ENCODE data around the gene PRRG3.
"Not testable (repeated sequence)": the region's sequence is repeated elsewhere in the genome, so short reads cannot be mapped to it uniquely, and the experiment has no call there.

The PRRG3 gene

DNA sequence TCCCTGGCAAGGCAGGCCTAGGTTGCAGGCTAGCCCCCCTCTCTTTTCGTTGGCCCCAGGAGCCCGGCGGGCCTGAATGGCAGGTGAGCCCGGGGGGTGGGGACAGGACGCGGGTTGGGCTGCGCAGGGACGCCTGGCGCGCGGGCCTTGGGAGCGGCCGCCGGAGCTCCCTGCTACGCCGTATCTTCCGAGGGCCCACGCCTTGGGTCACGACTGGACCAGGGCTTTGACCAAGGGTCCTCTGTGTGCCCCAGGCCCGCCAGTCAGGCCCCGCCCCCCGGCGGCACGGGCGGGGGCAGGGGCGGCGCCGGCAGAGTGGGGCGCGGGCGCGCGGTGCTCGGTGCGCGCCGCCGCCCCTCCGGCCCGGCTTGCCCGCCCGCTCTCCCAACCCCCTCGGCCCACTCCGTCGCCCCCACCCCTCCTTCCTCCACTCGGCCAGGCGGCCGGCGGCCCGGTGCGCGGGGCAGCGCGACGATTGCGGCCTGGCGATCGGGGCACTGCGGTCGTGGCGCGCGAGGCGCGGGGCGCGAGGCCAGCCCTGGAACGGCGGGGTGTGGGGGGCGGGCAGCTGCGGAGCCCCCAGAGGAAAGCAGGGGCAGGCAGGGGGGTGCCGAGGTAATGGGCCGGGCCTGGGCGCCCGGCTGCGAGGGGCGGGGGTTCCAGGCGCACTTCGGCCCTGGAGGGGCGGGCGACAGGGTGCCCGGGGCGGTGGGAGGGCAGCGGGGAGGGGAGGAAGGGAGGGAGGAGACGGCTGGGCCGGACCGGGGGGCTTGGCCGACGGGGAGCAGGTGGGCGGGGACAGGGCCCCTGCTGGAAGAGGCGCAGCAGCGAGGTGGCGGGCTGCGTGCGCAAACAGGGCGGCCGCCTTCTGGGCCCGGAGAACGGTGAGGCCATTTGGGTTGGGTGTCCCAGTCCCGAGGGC is at the start of gene PRRG3:
TSS of gene PRRG3 (plus strand) at position 798 of the 922 bp plus-strand sequence. CDS start 3,357 bp downstream, outside the sequence.
- no peak for DNase-seq

DNA sequence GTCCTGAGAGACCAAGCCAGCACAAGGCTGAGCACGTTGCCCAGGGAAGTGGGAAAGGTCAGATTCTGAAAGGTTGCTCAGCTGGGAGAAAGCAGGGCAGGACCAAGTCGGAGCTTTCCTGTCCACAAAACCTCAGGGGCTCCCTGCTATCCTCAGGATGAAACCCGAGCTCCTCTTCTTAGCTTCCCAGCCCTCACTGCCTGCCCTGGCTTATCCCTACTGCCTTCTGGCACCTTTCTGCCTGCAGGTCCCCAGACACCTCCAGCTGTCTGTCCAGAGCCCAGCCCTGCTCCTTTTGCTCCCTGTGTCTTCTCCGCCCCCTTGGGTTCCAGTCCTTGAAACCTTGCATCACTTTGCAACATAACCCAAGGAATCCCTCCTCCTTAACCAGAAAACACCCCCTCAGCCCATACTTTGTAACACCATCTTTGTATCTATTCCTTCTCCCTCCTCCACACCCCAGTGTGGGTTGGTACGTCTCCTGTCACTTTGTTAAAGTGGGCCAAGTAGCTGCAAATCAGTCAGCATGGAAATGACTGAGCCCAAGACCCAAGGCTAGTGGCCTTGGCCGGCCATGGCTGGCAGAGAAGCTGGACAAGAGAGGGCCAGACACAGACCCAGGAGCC is 20.0 kb upstream of the PRRG3 start:
- no peak for DNase-seq

DNA sequence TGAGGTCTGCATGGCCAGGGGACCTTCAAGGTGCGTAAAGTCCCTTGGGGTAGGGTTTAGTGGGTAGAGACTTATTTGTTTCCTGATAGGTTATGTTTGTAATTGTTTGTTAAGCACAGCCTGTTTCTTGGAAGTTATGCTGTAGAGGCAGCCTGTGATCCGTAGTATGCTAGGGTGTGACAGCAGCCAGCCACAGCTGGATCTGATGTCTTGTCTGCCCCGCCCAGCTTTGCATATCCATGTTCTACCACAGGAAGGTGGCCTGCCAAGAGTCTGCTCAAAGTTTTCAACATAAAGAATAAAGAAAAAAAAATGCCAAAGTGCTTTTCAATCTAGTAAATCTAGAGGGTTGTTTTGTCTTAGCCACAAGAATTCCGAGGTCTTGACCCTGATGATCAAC is 19.1 kb upstream of the PRRG3 start:
- no peak for DNase-seq

DNA sequence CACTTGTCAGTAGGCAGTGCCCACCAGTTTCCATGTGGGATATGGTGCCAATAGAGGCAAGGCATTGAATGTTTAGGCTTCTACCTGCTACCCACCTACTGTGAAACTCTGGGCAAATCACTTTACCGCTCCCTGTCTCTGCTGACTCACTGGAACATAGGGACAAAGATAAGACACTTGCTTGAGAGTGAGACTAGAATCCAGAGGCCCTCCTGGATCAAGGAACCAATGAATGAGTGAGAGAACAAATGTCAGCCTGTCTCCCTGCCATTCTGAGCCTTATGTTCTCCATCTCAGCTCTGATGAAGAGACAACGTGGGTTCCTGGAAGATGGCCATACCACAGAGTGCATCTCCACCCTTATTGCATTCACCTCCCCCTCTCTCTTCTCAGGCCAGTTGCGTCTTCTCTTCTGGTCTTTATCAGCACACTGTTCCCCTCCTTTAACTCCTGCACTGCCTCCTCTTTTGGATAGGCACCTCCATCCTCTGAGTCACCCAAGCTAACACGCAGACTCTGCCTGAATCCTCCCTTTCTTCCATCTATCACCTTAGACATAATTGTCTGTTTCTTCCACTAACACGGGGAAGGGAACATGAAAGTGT is 15.4 kb upstream of the PRRG3 start:
- DNase-seq, result no peak

DNA sequence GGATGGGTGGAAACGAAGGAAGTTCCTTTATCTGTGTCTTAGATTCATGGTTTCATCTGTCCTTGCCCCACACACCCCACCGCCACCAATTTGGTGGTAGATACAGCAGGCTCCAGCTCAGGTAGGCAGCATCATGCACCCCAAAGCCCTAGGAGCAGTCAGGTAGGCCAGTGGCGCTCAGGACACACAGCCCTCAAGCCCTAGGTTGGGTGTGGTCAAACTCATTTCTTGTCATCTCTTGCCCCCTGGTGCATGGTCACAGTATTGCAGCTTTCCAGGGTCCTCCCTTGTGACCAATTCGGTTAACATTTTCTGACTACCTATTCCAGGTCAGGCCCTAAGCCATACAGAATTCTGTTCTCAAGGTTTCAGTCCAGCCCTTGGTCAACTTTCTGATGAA is 14.5 kb upstream of the PRRG3 start:
- DNase-seq, result peak; percentile 50

DNA sequence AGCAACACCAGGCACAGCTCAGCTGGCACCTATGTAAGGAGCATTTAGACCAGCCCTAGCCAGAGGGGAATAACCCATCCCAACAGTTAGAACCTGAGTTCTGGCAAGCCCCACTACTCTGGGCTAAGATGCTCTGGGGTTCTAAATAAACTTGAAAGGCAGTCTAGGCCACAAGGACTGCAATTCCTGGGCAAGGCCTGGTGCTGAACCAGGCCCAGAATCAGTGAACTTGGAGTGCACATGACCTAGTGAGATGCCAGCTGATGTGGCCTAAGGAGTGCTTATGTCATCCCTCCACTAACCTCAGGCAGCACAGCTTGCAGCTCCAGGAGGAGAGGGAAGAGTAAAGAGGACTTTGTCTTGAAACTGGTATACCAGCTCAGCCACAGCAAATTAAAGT is 7.6 kb upstream of the PRRG3 start:
- DNase-seq, result no peak

DNA sequence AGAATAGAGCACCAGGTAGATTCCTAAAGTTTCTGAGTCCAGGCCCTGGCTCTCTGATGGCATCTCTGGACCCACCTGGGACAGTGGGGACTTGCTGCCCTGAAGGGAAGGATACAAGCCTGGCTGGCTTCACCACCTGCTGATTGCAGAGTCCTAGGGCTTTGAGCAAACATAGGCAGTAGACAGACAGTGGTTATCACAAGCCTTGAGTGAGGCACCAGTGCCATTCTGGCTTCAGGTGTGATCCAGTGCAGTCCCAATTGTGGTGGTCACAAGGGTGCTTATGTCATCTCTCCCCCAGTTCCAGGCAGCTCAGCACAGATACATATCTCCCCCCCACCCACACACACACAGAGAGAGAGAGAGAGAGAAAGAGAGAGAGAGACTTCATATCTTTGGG is 6.6 kb upstream of the PRRG3 start:
- DNase-seq, result no peak

DNA sequence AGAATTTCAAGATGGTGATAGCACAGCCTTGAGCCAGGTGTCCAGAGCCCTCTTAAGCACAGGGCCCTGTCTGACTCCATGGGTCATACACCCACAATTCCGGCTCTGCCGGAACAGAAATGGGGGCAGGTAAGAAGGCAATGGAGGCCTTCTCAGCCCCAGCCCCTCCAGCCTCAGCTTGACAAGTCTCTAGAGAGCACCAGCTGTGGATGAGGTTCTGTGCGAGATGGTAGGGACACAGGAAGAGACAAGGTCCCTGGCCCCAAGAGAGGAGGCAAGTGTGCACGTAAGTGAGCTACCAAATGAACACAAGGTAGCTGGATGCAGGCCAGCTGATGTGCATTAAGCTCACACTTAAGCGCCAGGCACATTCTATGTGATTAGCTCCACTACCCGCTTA is 2.4 kb upstream of the PRRG3 start:
- DNase-seq, result no peak

DNA sequence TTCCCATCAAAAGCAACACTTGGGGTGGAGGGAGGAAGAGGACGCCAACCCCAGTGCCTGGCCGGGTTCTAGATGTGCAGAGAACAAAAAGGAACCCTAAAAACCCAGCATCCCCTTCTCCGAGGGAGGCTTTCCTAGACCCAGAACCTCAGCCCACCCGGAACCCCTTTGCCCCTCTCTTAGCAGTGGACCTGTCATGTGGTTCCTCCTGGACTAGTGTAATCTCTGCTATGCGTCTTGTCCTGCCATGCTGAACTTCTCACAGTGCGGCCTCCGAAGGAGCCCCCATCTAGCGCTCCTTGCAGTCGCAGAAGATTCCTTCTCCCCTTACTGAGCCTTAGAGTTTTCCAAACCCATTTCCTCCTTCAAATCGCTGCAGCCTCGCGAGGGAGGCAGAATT is 1.1 kb upstream of the PRRG3 start:
- DNase-seq, result no peak

DNA sequence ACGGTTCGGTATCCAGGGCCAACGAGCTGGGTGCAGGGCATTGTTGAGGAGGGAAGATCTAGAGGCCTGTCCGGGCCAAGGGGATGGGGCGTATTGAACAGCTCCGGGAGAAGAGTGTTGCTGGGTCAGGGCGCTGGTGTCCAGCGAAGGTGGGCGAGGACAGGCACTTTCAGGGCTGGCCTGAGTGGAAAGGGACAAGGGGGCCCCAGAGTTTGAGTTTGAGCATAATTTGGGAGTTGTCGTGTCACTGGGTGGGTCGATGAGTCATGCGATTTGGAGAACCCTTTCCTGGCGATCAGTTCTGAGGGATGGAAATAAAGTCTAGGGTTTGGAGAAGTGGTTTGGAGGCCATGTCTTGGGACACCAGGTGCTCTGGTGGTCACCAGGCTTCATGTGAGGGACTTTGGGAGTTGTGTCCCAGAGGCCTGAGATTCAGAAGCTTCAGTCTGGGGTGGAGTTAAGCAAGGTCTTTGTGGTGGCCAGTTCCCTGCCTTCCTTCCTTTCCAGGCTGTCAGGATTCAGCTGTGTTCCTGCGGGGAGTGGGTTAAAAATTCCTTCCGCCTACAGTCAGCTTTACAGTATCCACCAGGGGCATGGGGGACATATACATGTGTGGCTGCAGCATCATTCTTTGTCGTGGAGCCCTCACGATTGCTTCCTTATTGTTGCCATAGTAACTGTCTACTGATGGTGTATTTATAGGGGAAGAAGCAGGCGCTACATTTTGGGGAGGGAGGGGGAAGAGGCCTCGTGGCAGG is 504 bp downstream of the PRRG3 start:
- no peak for DNase-seq

DNA sequence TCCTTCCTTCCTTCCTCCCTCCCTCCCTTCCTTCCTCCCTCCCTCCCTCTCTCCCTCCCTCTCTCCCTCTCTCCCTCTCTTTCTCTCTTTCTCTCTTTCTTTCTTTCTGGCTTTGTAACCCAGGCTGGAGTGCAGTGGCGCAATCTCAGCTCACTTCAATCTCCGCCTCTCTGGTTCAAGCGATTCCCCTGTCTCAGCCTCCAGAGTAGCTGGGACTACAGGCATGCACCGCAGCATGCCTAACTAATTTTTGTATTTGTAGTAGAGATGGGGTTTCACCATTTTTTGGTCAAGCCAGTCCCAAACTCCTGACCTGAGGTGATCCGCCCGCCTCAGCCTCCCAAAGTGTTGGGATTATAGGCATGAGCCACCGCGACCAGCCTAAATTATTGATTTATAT is 1.8 kb downstream of the PRRG3 start:
- not testable (repeated sequence) for DNase-seq

DNA sequence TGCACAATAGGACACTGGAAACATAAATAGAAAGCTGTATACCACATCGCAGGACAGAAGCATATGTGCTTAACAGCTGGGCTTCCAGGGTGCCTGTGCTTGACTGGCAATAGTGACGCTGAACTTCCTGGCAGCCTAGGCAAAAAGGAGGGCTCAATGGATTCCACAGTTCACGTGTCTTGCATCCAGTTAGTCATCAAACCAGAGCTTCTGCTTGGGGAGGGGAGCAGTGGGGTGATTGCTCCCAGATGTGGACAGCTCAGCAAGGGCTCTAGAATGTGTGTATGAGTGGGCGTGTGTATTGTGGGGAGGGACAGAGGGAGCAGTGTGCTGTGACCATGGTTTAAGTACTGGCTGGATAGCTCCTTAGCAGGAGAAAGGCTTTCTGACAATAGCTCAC is 2.3 kb downstream of the PRRG3 start:
- DNase-seq, result no peak

DNA sequence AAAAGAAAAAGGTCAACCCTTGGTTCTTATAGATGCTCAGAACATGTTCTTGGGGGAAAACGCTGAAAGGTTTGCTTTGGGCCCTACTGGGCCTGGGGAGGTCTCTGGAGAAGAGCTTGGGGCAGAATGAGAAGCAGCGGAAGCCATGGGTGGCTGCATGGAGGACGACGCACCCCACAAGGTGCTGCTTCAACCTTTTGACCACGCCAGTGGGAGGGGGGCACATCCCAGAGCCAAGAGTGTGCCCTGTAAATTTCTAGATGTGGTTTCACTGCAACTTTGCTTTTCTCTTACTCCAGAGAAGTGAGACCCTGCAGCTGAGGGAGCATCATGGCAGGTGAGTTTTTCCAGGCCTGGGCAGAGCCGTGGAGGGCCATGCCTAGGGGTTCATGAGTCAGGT is 3.2 kb downstream of the PRRG3 start:
- no peak for DNase-seq

DNA sequence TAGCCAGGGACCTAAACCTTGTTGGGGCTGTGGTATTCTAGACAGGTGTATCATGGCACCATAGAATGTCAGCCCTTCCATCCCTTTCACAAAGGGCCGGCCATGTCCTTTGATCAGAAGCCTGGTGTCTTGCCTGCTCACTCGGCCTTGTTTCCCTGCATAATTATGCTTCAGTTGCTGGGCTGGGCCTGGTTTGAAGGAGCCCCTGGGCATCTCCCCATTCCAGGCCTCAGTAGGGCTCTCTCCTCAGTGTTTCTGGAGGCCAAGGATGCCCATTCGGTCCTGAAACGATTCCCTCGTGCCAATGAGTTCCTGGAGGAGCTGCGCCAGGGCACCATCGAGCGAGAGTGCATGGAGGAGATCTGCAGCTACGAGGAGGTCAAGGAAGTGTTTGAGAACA is 4.5 kb downstream of the PRRG3 start:
- no peak for DNase-seq

DNA sequence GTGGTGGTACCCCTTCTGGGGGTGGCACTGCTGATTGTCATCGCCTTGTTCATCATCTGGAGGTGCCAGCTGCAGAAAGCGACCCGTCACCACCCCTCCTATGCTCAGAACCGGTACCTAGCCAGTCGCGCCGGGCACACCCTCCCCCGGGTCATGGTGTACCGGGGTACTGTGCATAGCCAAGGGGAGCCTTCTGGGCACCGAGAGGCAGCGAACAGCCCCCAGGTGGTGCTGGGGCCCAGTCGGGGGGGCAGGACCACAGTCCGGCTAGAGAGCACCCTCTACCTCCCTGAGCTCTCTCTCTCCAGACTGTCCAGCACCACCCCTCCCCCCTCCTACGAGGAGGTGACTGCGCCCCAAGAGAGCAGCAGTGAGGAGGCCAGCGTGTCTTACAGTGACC is 5.3 kb downstream of the PRRG3 start:
- DNase-seq, result no peak

DNA sequence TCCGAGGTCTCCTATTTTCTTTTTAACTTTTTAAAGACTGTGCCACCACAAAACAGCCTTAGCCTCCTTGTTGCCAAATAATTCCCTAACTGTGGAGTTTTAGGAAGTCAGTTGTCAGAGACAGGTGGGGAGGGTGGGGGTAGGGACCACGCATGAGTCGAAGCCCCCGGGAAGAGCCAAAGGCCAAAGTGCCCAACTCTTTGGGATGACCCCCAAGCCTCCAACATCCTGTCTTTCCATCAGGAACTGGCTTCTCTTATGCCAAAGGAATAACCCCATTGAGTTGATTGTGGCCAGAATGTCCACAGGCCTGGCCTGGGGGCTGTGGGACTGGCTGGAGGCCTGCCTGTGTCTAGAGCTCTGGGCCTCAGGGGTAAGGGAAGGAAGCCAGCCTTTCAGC is 5.8 kb downstream of the PRRG3 start:
- DNase-seq, result no peak

DNA sequence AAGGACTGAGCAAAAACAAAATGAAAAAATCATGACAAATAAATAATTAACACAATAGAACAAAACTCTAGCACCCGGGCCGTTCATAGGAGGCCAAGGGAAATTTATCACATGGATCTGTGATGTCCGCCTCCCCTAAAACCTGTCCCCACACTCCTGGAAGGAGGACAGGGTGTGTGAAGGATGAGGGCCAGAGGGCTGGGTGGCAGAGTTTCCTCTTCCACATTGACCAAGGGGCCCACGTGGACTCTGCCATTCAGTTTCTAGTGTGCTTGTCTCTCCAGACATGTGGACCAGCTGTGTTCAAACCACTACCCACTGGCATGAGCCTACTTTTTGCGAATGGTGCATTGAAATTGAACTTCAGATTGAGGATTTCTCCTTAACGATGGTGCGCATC is 6.3 kb downstream of the PRRG3 start:
- DNase-seq, result no peak

DNA sequence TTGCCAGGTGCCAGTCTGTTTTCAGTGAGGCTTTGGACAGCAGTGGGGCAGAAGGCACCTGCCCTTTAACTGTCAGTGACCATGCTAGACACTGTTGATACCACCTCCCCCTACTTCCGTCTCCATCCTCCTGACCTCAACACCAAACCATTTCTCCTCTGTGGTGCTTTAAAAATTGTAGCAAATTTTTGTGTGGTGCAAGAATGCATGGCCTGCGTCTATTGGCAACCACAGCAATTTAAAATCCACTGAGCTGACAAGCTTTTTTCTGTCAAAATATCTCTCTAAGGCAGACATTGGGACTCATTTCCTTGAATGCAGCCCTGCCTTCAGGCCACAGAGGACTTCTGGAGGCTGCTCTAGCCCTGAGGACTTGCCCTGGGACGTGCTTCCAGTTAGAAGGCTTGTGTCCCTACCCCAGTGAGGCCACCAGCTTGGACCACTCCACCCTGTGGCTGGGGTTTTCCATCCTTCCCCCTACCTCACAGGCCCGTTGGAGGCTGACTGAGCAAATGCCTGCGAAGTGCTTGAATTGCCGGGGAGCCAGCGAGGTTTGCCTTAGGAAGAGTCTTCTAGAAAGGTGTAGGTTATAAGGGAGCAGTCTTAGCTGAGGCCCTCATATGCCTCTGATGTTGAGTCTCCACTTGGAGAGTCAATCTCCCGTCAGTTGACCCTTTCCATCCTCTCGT is 6.9 kb downstream of the PRRG3 start:
- DNase-seq, result no peak

DNA sequence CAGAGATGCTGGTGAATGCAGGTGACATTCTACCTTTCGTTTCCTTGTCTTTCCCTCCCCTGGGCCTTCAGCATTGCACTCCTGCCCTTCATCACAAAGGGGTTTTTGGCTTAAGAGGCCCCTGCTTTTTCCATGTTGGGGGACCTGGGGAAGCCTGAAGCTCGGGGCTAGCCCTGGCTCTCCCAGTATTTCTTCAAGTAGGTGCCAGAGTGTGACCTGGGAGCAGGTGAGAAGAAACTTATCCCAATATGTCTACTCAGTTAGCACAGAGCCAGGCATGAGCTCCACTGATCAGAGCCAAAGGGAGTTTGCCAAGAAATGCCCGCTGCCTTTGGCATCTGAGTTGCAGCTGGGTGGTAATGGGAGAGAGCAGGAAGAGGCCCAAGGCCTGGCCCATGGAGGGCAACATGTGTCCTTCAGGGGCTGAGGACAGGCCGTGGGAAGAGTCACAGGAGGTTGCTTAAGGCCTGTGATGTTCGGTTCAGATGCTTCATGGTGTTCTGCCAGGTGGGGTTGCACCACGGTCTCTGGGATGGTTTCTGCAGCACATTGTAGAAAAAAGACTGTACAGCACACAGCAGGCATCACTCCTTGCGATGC is 7.6 kb downstream of the PRRG3 start:
- DNase-seq, result no peak

DNA sequence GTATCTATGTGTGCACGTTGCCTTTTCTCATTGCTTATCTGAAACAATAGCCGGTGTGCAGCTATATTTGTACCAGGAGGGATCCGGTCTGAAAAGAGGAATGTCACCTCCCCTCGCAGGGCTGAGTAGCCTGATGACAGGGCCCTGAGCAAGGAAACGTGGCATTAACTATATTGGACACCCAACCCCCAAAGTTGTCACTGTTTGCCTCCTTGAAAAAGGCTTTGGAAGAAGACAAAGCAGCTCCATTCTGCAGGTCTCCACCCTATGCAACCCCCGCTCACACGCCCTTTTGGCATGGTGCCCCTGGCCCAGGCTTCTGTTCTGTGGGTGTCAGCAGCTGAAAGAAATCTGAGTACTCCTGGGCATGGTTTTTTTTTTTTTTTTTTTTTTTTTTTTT is 8.2 kb downstream of the PRRG3 start:
- no peak for DNase-seq

DNA sequence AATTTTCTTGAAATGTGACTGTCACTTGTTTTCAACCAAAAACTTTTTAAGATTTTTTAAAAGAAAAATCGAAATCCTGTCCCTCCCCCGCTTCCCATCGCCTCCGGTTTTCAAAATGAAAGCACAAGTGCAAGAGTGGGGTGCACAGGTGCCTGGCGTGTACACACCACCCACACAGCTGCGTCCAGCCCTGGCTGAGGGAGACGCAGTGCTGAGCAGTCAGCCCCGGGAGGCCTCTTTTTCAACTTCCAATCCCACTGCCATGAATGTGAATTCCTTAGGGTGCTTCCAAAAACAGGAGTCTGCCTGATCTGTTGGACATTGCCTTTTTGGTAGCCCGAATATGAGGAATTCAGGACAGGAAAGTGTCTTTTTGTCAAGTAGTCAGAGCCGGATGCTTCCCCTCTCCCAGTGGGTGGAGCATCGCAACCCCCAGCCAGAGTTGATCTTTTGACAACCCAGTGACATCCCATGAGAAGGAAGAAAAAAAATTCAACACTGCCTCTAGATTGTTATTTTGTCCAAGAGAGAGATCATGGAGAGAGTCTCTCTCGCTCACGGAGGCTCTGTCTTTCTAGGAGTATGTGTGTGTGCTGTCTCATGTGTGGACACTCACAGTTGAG is 8.9 kb downstream of the PRRG3 start:
- DNase-seq, result no peak

DNA sequence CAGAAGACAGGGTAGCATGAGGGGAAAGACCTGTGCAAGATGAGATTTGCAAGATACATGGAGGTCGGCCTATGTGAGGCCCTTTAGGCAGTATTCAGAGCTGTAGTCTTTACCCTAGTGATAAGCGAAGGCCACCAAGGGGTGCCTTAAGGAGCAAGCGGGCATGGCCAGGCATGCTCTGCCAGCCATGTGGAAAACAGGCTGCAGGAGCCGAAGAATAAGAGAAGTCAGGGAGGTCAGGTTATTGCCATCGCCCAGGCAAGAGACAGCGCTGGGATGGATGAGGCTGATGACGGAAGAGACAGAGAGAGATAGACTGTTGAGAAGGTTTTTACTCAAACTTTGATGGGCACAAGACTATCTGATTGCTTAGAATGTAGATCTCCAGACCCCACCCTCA is 13.6 kb downstream of the PRRG3 start:
- no peak for DNase-seq

Data from stimulated activated CD4-positive, alpha-beta T cell treated with anti-CD3 and anti-CD28 coated beads, Interleukin-12 subunit alpha, Interleukin-12 subunit beta, amount 100 ng/mL, for 4 hours (primary cell).